Measurements from ENCODE around the gene GNAT3. TPM values are rescaled to one million over a fixed set of nuclear protein-coding genes. Genes with fewer than 3 reads are reported as not detected.
A peak's percentile ranks its signal among the peaks of the same experiment; 100 is the strongest.

Gene GNAT3
- total RNA-seq, 1 donor from 2014 or later, result not detected

GRCh38 chr7:80542398-80542797 is 30.5 kb upstream of the GNAT3 start:
- Mint-ChIP-seq H3K9me3 (ENCODE audit: low read depth) (peaks cover 16% of the 10 kb centered on the region), H3K4me3 (ENCODE audit: unreplicated experiment) (no peak overlapping the region), H3K36me3 (ENCODE audit: low read depth) (peaks cover 5% of the 10 kb centered on the region), H3K27me3 (ENCODE audit: low read depth) (no peaks in the 10 kb centered on the region), H3K27ac (ENCODE audit: unreplicated experiment) (peak overlapping the region; percentile 79), H3K4me1 (ENCODE audit: low read depth) (peaks cover 30% of the 10 kb centered on the region)
- TF ChIP-seq CTCF (IDR thresholded peaks at IDR 0.05), result no peak
- DNase-seq (ENCODE audit: low spot score), result no peak

GRCh38 chr7:80540836-80541235 is 29.0 kb upstream of the GNAT3 start:
- no peak for DNase-seq (ENCODE audit: low spot score)
- Mint-ChIP-seq H3K4me1 (ENCODE audit: low read depth) (peaks cover 30% of the 10 kb centered on the region), H3K27ac (ENCODE audit: unreplicated experiment) (no peak overlapping the region), H3K4me3 (ENCODE audit: unreplicated experiment) (no peak overlapping the region), H3K36me3 (ENCODE audit: low read depth) (peaks cover 2% of the 10 kb centered on the region), H3K27me3 (ENCODE audit: low read depth) (no peaks in the 10 kb centered on the region), H3K9me3 (ENCODE audit: low read depth) (peaks cover 7% of the 10 kb centered on the region)
- no peak for TF ChIP-seq CTCF (IDR thresholded peaks at IDR 0.05)

- H3K4me1 Mint-ChIP-seq (ENCODE audit: low read depth), result peaks cover 23% of the 10 kb centered on the region
- H3K27ac Mint-ChIP-seq (ENCODE audit: unreplicated experiment), result no peak overlapping the region
- no peak for DNase-seq (ENCODE audit: low spot score)
- no peak overlapping the region for H3K4me3 Mint-ChIP-seq (ENCODE audit: unreplicated experiment)
- peaks cover 3% of the 10 kb centered on the region for H3K9me3 Mint-ChIP-seq (ENCODE audit: low read depth)
- no peak for TF ChIP-seq CTCF (IDR thresholded peaks at IDR 0.05)
- H3K27me3 Mint-ChIP-seq (ENCODE audit: low read depth), result no peaks in the 10 kb centered on the region
- H3K36me3 Mint-ChIP-seq (ENCODE audit: low read depth), result no peaks in the 10 kb centered on the region
Measured at GRCh38 chr7:80537091-80537490, 25.2 kb upstream of the GNAT3 start.

GRCh38 chr7:80536426-80536825 is 24.6 kb upstream of the GNAT3 start:
- Mint-ChIP-seq H3K9me3 (ENCODE audit: low read depth) (peaks cover 4% of the 10 kb centered on the region), H3K4me1 (ENCODE audit: low read depth) (peaks cover 17% of the 10 kb centered on the region), H3K27ac (ENCODE audit: unreplicated experiment) (no peak overlapping the region), H3K27me3 (ENCODE audit: low read depth) (no peaks in the 10 kb centered on the region), H3K4me3 (ENCODE audit: unreplicated experiment) (no peak overlapping the region), H3K36me3 (ENCODE audit: low read depth) (peaks cover under 1% of the 10 kb centered on the region)
- TF ChIP-seq CTCF (IDR thresholded peaks at IDR 0.05), result no peak
- no peak for DNase-seq (ENCODE audit: low spot score)

GRCh38 chr7:80533287-80533686 is 21.4 kb upstream of the GNAT3 start:
- Mint-ChIP-seq H3K4me3 (ENCODE audit: unreplicated experiment) (no peak overlapping the region), H3K36me3 (ENCODE audit: low read depth) (peaks cover 3% of the 10 kb centered on the region), H3K4me1 (ENCODE audit: low read depth) (peaks cover 24% of the 10 kb centered on the region), H3K27ac (ENCODE audit: unreplicated experiment) (no peak overlapping the region), H3K9me3 (ENCODE audit: low read depth) (peaks cover 14% of the 10 kb centered on the region), H3K27me3 (ENCODE audit: low read depth) (no peaks in the 10 kb centered on the region)
- no peak for DNase-seq (ENCODE audit: low spot score)
- no peak for TF ChIP-seq CTCF (IDR thresholded peaks at IDR 0.05)

Data from chondrocyte (in vitro differentiated cells).